ENCODE data around the gene CD3D.
"Not testable (repeated sequence)": the region's sequence is repeated elsewhere in the genome, so short reads cannot be mapped to it uniquely, and the experiment has no call there.

The CD3D gene

DNA sequence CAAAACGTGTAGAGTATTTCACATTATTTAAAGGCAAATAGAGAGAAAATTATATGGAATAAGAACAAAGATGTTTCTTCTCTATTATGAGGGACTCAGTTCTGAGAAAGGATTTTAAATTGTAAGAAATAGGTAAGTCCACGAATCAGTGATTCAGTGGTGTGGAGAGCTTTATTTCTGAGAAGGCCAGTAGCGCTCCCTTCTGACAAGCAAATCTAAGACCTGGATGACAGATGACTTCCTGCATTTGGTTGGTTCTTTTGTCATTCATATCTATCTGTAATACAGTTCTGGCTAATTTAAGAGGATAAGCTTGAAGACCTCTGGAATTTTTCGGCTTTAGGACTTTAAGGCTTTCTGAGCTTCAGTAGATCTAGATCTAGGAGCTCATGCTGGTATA is 31.0 kb downstream of the CD3D start:
- Histone ChIP-seq H3K4me3 (ENCODE audit: low read depth in 1 of 2, low read length in 2 of 2) (no peak overlapping the region), H3K27ac (ENCODE audit: low read depth, low read length) (no peak overlapping the region), H3K4me1 (ENCODE audit: insufficient read depth, low read length) (no peaks in the 10 kb centered on the region), H3K36me3 (ENCODE audit: insufficient read depth, low read length) (no peaks in the 10 kb centered on the region), H3K27me3 (ENCODE audit: control insufficient read depth in 1 of 2, insufficient read depth in 2 of 2, low read length in 2 of 2) (peaks cover 7 to 8% of the 10 kb centered on the region in 2 donors), H3K9ac (ENCODE audit: low read length) (no peak overlapping the region), H3K9me3 (ENCODE audit: low read length) (no peaks in the 10 kb centered on the region)

DNA sequence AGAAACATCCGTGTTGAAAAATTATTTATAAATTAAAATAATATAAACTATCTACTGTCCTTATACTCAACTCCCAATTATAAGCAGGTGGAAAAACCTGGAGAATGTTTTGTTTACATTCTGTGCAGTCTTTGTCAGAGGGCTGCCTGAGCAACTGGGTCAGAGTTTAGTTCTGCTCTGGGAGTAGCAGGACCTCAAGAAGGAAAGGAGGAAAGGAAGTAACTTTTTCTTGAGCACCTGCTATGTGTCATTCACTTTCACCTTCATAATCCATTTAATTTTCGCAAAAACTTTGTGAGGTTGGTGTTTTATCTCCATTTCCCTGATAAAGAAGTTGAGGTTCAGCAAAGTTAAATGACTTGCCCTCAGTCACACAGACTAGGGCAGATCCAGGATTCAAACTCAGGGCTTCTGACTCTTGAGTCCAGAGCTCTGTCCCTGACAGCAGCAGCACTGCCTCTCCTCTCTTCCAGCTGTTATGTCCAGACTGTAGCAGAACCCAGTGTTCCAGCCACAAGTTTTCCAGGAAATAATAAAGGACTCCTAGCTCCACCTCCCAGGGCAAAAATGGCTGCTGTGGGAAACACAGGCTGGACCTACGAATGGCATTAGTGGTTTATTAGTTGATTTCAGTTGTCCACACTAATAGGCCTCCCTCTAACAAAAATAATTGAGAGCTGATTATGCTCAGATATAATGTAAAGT is 31.6 kb downstream of the CD3D start:
- H3K27ac ChIP-seq (ENCODE audit: low read depth, low read length), result no peak overlapping the region
- no peak overlapping the region for H3K4me3 ChIP-seq (ENCODE audit: low read depth in 1 of 2, low read length in 2 of 2)
- H3K9ac ChIP-seq (ENCODE audit: low read length), result no peak overlapping the region
- no peaks in the 10 kb centered on the region for H3K36me3 ChIP-seq (ENCODE audit: insufficient read depth, low read length)
- peaks cover 7 to 9% of the 10 kb centered on the region in 2 donors for H3K27me3 ChIP-seq (ENCODE audit: control insufficient read depth in 1 of 2, insufficient read depth in 2 of 2, low read length in 2 of 2)
- H3K9me3 ChIP-seq (ENCODE audit: low read length), result no peaks in the 10 kb centered on the region
- H3K4me1 ChIP-seq (ENCODE audit: insufficient read depth, low read length), result no peaks in the 10 kb centered on the region

- H3K27me3 ChIP-seq (ENCODE audit: control insufficient read depth in 1 of 2, insufficient read depth in 2 of 2, low read length in 2 of 2), result peaks cover 7 to 10% of the 10 kb centered on the region in 2 donors
- H3K9ac ChIP-seq (ENCODE audit: low read length), result no peak overlapping the region
- H3K4me1 ChIP-seq (ENCODE audit: insufficient read depth, low read length), result no peaks in the 10 kb centered on the region
- no peaks in the 10 kb centered on the region for H3K36me3 ChIP-seq (ENCODE audit: insufficient read depth, low read length)
- H3K9me3 ChIP-seq (ENCODE audit: low read length), result no peaks in the 10 kb centered on the region
- no peak overlapping the region for H3K27ac ChIP-seq (ENCODE audit: low read depth, low read length)
- no peak overlapping the region for H3K4me3 ChIP-seq (ENCODE audit: low read depth in 1 of 2, low read length in 2 of 2)
Measured at GRCh38 chr11:118310271-118310670, 32.2 kb downstream of the CD3D start.

DNA sequence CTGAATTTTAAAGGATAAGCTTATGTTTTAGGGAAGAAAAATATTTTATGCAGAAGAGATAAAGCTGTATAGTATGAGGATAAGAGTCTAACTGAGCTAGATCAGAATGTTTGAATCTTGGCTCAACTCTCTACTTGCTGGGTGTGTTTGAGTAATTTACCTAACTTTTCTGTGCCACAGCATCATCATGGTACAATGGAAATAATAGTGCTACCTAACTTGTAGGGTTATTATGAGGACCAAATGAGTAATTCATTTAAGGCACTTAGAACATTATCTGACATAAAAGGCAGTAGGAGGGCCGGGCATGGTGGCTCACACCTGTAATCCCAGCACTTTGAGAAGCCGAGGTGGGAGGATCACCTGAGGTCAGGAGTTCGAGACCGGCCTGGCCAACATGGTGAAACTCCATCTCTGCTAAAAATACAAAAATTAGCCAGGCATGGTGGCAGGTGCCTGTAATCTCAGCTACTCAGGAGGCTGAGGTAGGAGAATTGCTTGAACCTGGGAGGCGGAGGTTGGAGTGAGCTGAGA is 33.4 kb downstream of the CD3D start:
- H3K36me3 ChIP-seq (ENCODE audit: insufficient read depth, low read length); H3K9me3 ChIP-seq (ENCODE audit: low read length); H3K9ac ChIP-seq (ENCODE audit: low read length); H3K27ac ChIP-seq (ENCODE audit: low read depth, low read length); H3K4me1 ChIP-seq (ENCODE audit: insufficient read depth, low read length); H3K4me3 ChIP-seq (ENCODE audit: low read depth in 1 of 2, low read length in 2 of 2): not testable (repeated sequence)
- peaks cover 7 to 12% of the 10 kb centered on the region in 2 donors for H3K27me3 ChIP-seq (ENCODE audit: control insufficient read depth in 1 of 2, insufficient read depth in 2 of 2, low read length in 2 of 2)

GRCh38 chr11:118306556-118306955 is 35.9 kb downstream of the CD3D start:
- Histone ChIP-seq H3K9ac (ENCODE audit: low read length) (no peak overlapping the region), H3K4me1 (ENCODE audit: insufficient read depth, low read length) (no peaks in the 10 kb centered on the region), H3K9me3 (ENCODE audit: low read length) (no peaks in the 10 kb centered on the region), H3K36me3 (ENCODE audit: insufficient read depth, low read length) (no peaks in the 10 kb centered on the region), H3K27ac (ENCODE audit: low read depth, low read length) (no peak overlapping the region), H3K27me3 (ENCODE audit: control insufficient read depth in 1 of 2, insufficient read depth in 2 of 2, low read length in 2 of 2) (peaks cover 0 to 12% of the 10 kb centered on the region in 2 donors), H3K4me3 (ENCODE audit: low read depth in 1 of 2, low read length in 2 of 2) (no peak overlapping the region)

DNA sequence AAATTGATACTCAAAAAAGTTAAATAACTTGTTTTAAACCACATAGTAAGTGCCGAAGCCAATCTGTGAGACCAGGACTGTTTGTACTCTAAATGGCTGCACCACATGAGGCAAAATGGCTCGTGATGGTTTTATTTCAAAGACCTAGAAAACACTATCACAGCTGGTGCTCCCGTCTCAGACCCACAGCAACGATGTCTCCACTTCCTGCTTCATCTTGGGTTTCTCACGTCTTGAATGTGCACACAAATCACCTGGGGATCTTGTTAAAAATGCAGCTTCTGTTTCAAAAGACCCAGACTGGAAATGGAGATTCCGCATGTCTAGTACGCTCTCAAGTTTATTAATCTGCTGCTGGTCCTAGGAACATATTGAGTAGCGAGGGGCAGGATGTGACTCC is 36.8 kb downstream of the CD3D start:
- H3K9ac ChIP-seq (ENCODE audit: low read length), result no peak overlapping the region
- H3K36me3 ChIP-seq (ENCODE audit: insufficient read depth, low read length), result no peaks in the 10 kb centered on the region
- no peaks in the 10 kb centered on the region for H3K4me1 ChIP-seq (ENCODE audit: insufficient read depth, low read length)

GRCh38 chr11:118304568-118305248 is 37.8 kb downstream of the CD3D start, which contains the start of gene CD3E:
Gene CD3E, plus strand, starts transcription at chr11:118304730. Its CDS starts 223 bp downstream, at chr11:118304953.
- H3K9me3 ChIP-seq (ENCODE audit: low read length), result no peaks in the 10 kb centered on the region
- H3K9ac ChIP-seq (ENCODE audit: low read length), result no peak within 1 kb of the TSS
- H3K27me3 ChIP-seq (ENCODE audit: control insufficient read depth in 1 of 2, insufficient read depth in 2 of 2, low read length in 2 of 2), result peaks cover 0 to 12% of the 10 kb centered on the region in 2 donors
- no peaks in the 10 kb centered on the region for H3K4me1 ChIP-seq (ENCODE audit: insufficient read depth, low read length)
- no peak within 1 kb of the TSS for H3K4me3 ChIP-seq (ENCODE audit: low read depth in 1 of 2, low read length in 2 of 2)
- no peaks in the 10 kb centered on the region for H3K36me3 ChIP-seq (ENCODE audit: insufficient read depth, low read length)
- no peak within 1 kb of the TSS for H3K27ac ChIP-seq (ENCODE audit: low read depth, low read length)

More for the DNA sequence above, 36.8 kb downstream of the CD3D start:
- Histone ChIP-seq H3K27ac (ENCODE audit: low read depth, low read length) (no peak overlapping the region), H3K27me3 (ENCODE audit: control insufficient read depth in 1 of 2, insufficient read depth in 2 of 2, low read length in 2 of 2) (peaks cover 0 to 12% of the 10 kb centered on the region in 2 donors), H3K9me3 (ENCODE audit: low read length) (no peaks in the 10 kb centered on the region), H3K4me3 (ENCODE audit: low read depth in 1 of 2, low read length in 2 of 2) (no peak overlapping the region)

DNA sequence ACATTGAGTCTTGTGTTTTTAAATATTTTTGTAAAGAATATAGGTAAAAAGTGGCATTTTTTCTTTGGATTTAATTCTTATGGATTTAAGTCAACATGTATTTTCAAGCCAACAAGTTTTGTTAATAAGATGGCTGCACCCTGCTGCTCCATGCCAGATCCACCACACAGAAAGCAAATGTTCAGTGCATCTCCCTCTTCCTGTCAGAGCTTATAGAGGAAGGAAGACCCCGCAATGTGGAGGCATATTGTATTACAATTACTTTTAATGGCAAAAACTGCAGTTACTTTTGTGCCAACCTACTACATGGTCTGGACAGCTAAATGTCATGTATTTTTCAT is 38.3 kb downstream of the CD3D start:
- Histone ChIP-seq H3K27me3 (ENCODE audit: control insufficient read depth in 1 of 2, insufficient read depth in 2 of 2, low read length in 2 of 2) (peaks cover 0 to 12% of the 10 kb centered on the region in 2 donors), H3K27ac (ENCODE audit: low read depth, low read length) (no peak overlapping the region), H3K9me3 (ENCODE audit: low read length) (no peaks in the 10 kb centered on the region), H3K4me1 (ENCODE audit: insufficient read depth, low read length) (no peaks in the 10 kb centered on the region), H3K9ac (ENCODE audit: low read length) (no peak overlapping the region), H3K36me3 (ENCODE audit: insufficient read depth, low read length) (no peaks in the 10 kb centered on the region), H3K4me3 (ENCODE audit: low read depth in 1 of 2, low read length in 2 of 2) (no peak overlapping the region)

DNA sequence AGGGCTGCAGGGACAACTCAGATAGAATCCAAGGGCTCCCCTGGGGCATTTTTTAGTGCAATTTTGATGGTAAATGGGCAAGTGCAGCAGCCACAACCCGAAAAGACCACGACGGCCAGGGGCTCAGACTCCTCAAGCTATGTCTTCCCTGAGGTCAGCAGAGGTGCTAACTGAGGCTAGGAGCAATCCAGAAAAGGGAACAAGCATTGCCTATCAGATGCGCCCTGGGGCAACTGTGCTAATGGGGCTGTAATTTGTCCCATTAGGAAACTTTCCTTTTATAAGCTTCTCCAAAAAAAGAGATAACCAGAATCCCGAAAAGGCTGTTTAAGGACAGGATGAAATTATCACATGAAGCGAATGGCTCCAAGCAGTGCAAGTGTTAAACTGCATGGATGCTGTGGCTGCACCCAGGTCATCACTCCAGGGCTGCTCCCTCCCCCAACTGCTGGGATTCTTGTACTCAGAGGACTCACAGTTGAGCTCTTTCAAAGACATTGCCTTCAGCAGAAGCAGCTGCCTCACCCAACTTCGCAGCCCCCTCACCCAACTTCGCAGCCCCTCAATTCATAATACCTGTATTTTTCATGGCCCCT is 40.8 kb downstream of the CD3D start:
- H3K27ac ChIP-seq (ENCODE audit: low read depth, low read length), result no peak overlapping the region
- H3K9ac ChIP-seq (ENCODE audit: low read length), result no peak overlapping the region
- no peaks in the 10 kb centered on the region for H3K36me3 ChIP-seq (ENCODE audit: insufficient read depth, low read length)
- no peak overlapping the region for H3K4me3 ChIP-seq (ENCODE audit: low read depth in 1 of 2, low read length in 2 of 2)
- peaks cover 0 to 12% of the 10 kb centered on the region in 2 donors for H3K27me3 ChIP-seq (ENCODE audit: control insufficient read depth in 1 of 2, insufficient read depth in 2 of 2, low read length in 2 of 2)
- peaks cover 10% of the 10 kb centered on the region for H3K4me1 ChIP-seq (ENCODE audit: insufficient read depth, low read length)
- H3K9me3 ChIP-seq (ENCODE audit: low read length), result no peaks in the 10 kb centered on the region

GRCh38 chr11:118295815-118296454 is 46.6 kb downstream of the CD3D start:
- no peak overlapping the region for H3K27ac ChIP-seq (ENCODE audit: low read depth, low read length)
- no peak overlapping the region for H3K4me3 ChIP-seq (ENCODE audit: low read depth in 1 of 2, low read length in 2 of 2)
- H3K9me3 ChIP-seq (ENCODE audit: low read length), result no peaks in the 10 kb centered on the region
- no peaks in the 10 kb centered on the region for H3K36me3 ChIP-seq (ENCODE audit: insufficient read depth, low read length)
- H3K4me1 ChIP-seq (ENCODE audit: insufficient read depth, low read length), result peaks cover 10% of the 10 kb centered on the region
- peaks cover 0 to 8% of the 10 kb centered on the region in 2 donors for H3K27me3 ChIP-seq (ENCODE audit: control insufficient read depth in 1 of 2, insufficient read depth in 2 of 2, low read length in 2 of 2)
- H3K9ac ChIP-seq (ENCODE audit: low read length), result no peak overlapping the region

- Histone ChIP-seq H3K4me3 (ENCODE audit: low read depth in 1 of 2, low read length in 2 of 2) (no peak overlapping the region), H3K27ac (ENCODE audit: low read depth, low read length) (no peak overlapping the region), H3K9ac (ENCODE audit: low read length) (no peak overlapping the region), H3K9me3 (ENCODE audit: low read length) (no peaks in the 10 kb centered on the region), H3K27me3 (ENCODE audit: control insufficient read depth in 1 of 2, insufficient read depth in 2 of 2, low read length in 2 of 2) (peaks cover 0 to 8% of the 10 kb centered on the region in 2 donors), H3K36me3 (ENCODE audit: insufficient read depth, low read length) (no peaks in the 10 kb centered on the region), H3K4me1 (ENCODE audit: insufficient read depth, low read length) (peaks cover 10% of the 10 kb centered on the region)
Measured at GRCh38 chr11:118295199-118295598, 47.3 kb downstream of the CD3D start.

All from muscle layer of colon (tissue), 2 donors.